ENCODE results near the gene UMODL1. TPM values are rescaled to one million over a fixed set of nuclear protein-coding genes. Genes with fewer than 3 reads are reported as not detected.

The UMODL1 gene
- total and polyA plus RNA-seq, 10 donors: 0.02 to 0.85 (median 0.09) TPM; not detected in 3

- TF ChIP-seq, protein P1, sequence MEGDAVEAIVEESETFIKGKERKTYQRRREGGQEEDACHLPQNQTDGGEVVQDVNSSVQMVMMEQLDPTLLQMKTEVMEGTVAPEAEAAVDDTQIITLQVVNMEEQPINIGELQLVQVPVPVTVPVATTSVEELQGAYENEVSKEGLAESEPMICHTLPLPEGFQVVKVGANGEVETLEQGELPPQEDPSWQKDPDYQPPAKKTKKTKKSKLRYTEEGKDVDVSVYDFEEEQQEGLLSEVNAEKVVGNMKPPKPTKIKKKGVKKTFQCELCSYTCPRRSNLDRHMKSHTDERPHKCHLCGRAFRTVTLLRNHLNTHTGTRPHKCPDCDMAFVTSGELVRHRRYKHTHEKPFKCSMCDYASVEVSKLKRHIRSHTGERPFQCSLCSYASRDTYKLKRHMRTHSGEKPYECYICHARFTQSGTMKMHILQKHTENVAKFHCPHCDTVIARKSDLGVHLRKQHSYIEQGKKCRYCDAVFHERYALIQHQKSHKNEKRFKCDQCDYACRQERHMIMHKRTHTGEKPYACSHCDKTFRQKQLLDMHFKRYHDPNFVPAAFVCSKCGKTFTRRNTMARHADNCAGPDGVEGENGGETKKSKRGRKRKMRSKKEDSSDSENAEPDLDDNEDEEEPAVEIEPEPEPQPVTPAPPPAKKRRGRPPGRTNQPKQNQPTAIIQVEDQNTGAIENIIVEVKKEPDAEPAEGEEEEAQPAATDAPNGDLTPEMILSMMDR (IDR thresholded peaks at IDR 0.05 in 8 of 11, conservative IDR thresholded peaks at IDR 0.05 in 3 of 11): no peak
- no peak for TF ChIP-seq POLR2A (IDR thresholded peaks at IDR 0.05)
- no peak for TF ChIP-seq POLR2AphosphoS5 (IDR thresholded peaks at IDR 0.05)
- Histone ChIP-seq H3K36me3 (no peaks in the 10 kb centered on the region), H3K9me3 (no peaks in the 10 kb centered on the region), H3K4me3 (no peak overlapping the region), H3K27me3 (replicated peaks in 1 of 7) (peaks cover 0 to 4% (median 0%) of the 10 kb centered on the region in 7 donors), H3K4me1 (peaks cover 3 to 20% (median 15%) of the 10 kb centered on the region in 6 donors), H3K27ac (no peak overlapping the region)
- 85 to 95% (median 90%) methylated on average over 24 to 26 of the region's 26 CpGs for WGBS, 5 donors
- DNase-seq: peak; percentile 69
- intact Hi-C loops (cut with DNase I; ENCODE audit: low total_unique reads): no loop called here
These were observed 34.6 kb downstream of the UMODL1 start for GRCh38 chr21:42105476-42106315.

- DNase-seq: peak; percentile 73
- Histone ChIP-seq H3K27me3 (replicated peaks in 1 of 7) (peaks cover 0 to 4% (median 0%) of the 10 kb centered on the region in 7 donors), H3K4me1 (peaks cover 3 to 20% (median 15%) of the 10 kb centered on the region in 6 donors), H3K36me3 (no peaks in the 10 kb centered on the region), H3K4me3 (no peak overlapping the region), H3K27ac (no peak overlapping the region), H3K9me3 (no peaks in the 10 kb centered on the region)
- 86 to 94% (median 93%) methylated on average over 17 to 20 of the region's 20 CpGs for WGBS, 5 donors
- TF ChIP-seq POLR2A (IDR thresholded peaks at IDR 0.05): no peak
- TF ChIP-seq, protein P1 (IDR thresholded peaks at IDR 0.05 in 8 of 11, conservative IDR thresholded peaks at IDR 0.05 in 3 of 11): no peak
- no peak for TF ChIP-seq POLR2AphosphoS5 (IDR thresholded peaks at IDR 0.05)
- intact Hi-C loops (cut with DNase I; ENCODE audit: low total_unique reads): no loop called here
These were observed 35.3 kb downstream of the UMODL1 start for GRCh38 chr21:42106425-42106824.

DNA sequence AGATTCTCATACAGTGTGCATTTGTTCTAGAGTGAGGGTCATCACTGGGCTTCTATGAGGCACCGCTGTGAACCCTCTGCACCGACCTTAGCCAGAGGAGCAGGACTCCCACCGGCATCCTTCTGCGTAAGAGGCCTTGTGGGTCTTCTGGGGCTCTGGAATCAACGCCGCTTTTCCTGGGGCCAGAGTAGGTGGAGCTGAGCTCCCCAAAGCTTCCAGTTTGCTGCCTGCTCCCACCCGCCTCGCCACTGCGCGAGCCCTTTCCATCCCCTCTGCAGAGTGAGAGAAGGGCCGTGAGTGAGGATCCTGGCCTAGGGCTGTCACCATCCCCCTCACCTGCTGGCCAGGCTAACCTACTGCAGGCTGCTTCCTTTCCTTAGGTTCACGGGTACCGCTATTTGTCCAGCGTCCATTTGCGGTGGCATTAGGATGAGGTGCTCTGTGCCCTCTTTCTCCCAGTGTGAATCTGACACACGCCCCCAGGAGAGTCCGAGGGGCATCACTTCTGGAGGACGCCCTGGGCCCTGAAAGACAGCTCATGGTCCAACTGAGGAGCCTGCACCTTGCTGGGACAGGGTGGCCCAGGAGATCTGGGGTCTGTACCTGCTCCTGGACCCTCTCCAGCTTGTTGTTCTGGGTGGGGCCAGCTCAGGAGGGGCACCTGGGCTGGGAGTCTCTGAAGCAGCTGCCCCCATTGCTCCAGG lies 36.2 kb downstream of the UMODL1 start:
- Histone ChIP-seq H3K36me3 (no peaks in the 10 kb centered on the region), H3K27me3 (replicated peaks in 1 of 7) (peaks cover 0 to 4% (median 0%) of the 10 kb centered on the region in 7 donors), H3K4me3 (peak overlapping the region in 4 of 8 donors; percentile 3 to 52 (median 16)), H3K4me1 (peaks cover 3 to 20% (median 15%) of the 10 kb centered on the region in 6 donors), H3K27ac (peak overlapping the region in 3 of 8 donors; percentile 10 to 63 (median 37)), H3K9me3 (no peaks in the 10 kb centered on the region)
- TF ChIP-seq POLR2AphosphoS5 (IDR thresholded peaks at IDR 0.05) (no peak), POLR2A (IDR thresholded peaks at IDR 0.05) (no peak)
- TF ChIP-seq, protein P1 (IDR thresholded peaks at IDR 0.05 in 8 of 11, conservative IDR thresholded peaks at IDR 0.05 in 3 of 11): no peak
- intact Hi-C loops (cut with DNase I; ENCODE audit: low total_unique reads): no loop called here
- 82 to 87% (median 86%) methylated on average over 11 to 18 of the region's 18 CpGs for whole genome bisulfite sequencing, 5 donors
- DNase-seq: peak; percentile 64
